ENCODE data around the gene CDK6.

Gene CDK6

DNA sequence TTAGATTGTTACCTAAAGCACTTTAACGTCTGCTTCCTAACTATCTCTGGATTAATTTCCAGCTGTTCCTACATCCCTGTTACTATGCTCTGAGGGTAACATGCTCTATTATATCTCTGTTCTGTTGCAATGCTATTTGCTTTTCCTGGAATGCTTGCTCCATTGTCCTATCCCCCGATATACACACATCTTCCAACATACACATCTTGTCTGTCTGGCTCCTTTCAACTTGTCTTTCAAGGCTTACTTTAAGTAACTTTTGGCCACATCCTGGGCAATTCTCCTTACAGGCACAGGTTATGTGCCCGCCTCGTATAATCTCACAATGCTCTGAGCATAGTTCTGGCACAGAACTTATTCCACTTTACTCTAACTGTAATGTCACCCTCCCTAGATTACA lies 96.2 kb downstream of the CDK6 start:
- DNase-seq (ENCODE audit: low read depth), result no peak
- H3K4me3 ChIP-seq (ENCODE audit: low read depth, low read length), result no peak overlapping the region
- TF ChIP-seq, protein P1, sequence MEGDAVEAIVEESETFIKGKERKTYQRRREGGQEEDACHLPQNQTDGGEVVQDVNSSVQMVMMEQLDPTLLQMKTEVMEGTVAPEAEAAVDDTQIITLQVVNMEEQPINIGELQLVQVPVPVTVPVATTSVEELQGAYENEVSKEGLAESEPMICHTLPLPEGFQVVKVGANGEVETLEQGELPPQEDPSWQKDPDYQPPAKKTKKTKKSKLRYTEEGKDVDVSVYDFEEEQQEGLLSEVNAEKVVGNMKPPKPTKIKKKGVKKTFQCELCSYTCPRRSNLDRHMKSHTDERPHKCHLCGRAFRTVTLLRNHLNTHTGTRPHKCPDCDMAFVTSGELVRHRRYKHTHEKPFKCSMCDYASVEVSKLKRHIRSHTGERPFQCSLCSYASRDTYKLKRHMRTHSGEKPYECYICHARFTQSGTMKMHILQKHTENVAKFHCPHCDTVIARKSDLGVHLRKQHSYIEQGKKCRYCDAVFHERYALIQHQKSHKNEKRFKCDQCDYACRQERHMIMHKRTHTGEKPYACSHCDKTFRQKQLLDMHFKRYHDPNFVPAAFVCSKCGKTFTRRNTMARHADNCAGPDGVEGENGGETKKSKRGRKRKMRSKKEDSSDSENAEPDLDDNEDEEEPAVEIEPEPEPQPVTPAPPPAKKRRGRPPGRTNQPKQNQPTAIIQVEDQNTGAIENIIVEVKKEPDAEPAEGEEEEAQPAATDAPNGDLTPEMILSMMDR (IDR thresholded peaks at IDR 0.05; ENCODE audit: insufficient read depth, low read depth, low read length, missing control alignments), result no peak

DNA sequence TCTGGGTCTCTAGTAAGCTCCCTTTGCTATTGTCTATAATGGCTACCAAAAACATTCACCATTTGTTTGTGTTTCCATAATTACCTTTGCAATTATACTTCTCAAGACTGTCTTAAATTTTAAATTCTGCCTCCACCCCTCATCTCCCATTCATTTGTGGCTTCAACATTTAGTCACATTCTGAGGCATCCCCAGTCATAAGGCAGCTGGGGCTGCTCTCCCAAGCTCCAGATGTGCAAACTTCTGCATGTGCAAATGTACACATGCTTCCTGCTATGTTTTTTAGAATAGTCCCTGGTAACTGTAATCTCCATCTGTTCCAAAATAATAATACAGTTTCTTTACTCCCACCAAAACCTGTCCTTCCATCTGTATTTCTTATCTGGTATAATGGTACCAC lies 97.3 kb downstream of the CDK6 start:
- TF ChIP-seq, protein P1 (IDR thresholded peaks at IDR 0.05; ENCODE audit: insufficient read depth, low read depth, low read length, missing control alignments), result no peak
- no peak overlapping the region for H3K4me3 ChIP-seq (ENCODE audit: low read depth, low read length)

DNA sequence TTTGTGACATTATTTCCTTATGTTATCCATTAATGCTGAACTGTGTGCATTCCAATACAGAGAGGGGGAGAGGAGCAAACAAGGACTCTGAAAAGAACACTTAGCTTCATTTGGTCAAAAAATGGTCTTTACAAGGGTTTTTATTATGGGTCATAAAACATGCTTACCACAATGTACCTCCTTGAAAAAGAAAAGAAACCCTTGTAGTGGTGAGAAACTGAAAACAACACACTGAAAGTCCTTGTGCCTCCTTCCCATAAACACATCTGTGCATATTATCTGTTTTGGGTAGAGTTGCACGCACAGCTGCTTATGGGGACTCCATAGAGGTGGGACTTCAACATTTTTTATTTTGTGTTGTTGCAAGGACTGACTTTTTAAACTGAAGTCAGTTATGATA lies 98.7 kb downstream of the CDK6 start:
- no peak overlapping the region for H3K4me3 ChIP-seq (ENCODE audit: low read depth, low read length)
- DNase-seq (ENCODE audit: low read depth), result peak; percentile 86
- TF ChIP-seq, protein P1 (IDR thresholded peaks at IDR 0.05; ENCODE audit: insufficient read depth, low read depth, low read length, missing control alignments), result no peak

More for the DNA sequence above, 97.3 kb downstream of the CDK6 start:
- no peak for DNase-seq (ENCODE audit: low read depth)

DNA sequence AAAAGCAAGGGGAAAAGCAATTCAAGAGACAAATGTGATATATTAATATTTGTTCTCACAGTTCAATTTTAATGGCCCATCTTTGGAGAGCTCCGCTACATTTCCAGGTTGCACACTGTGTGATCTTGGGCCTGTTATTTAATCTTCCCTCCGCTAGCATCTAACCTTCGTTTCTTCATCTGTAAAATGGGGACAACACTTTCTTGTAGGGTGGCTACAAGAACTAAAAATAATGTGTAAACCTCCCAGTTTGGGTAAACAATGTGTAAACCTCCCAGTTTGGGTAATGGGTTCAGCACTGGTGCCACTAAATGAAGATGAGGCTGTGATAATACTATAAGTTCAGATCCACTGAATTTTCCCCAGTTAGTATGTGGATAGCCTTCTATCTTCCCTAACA lies 99.5 kb downstream of the CDK6 start:
- TF ChIP-seq, protein P1 (IDR thresholded peaks at IDR 0.05; ENCODE audit: insufficient read depth, low read depth, low read length, missing control alignments), result no peak
- DNase-seq (ENCODE audit: low read depth), result no peak
- H3K4me3 ChIP-seq (ENCODE audit: low read depth, low read length), result no peak overlapping the region

DNA sequence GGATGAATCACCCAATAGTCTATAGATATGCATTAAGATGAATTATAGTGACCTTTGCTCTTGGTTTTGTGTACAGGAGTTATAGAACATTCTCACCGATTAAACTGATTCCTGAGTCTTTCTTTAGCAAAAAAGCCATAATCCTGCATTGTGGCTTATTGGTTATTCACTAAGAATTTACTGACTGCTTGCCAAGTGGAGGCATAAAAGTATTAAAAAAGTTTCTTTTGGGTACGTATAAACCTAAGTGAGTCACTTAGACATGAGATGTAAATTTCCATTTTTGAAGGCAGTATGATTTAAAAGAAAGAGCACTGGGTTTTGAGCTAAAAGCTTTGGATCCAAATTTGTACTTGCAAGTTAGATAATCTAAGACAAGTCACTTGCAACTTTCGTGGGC lies 100.7 kb downstream of the CDK6 start:
- no peak for DNase-seq (ENCODE audit: low read depth)
- H3K4me3 ChIP-seq (ENCODE audit: low read depth, low read length), result no peak overlapping the region
- TF ChIP-seq, protein P1 (IDR thresholded peaks at IDR 0.05; ENCODE audit: insufficient read depth, low read depth, low read length, missing control alignments), result no peak

DNA sequence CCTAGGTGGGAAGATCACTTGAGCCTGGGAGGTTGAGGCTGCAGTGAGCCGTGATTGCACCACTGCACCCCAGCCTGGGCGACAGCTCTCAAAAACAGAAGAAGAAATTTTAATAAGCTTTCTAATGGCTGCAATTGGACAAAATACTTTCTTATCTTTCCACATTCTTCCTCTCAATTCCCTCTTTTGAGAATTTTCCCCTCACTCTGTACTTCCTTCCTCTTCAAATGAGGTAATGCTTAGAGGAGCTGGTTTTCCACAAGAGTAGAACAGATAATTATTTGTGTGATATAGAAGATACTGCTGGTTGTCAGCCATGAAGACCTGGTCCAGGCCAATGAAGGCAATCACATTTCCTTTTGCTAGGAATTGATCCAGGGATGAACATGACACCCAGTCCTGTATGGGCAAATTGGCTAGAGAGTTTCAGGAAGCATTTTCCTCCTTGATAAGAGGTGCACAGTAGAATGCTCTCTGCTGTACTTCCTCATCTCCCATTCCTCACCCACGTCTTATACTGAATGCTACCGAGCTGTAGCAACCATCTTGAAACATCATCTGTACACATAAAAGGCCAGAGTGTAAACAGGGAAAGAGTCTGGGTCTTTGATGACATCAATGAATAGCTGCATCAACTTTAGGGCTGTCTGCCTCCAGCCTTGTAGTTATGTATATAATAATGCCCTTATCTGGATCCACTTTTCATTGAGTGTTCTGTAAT lies 103.9 kb downstream of the CDK6 start:
- TF ChIP-seq, protein P1 (IDR thresholded peaks at IDR 0.05; ENCODE audit: insufficient read depth, low read depth, low read length, missing control alignments), result no peak
- no peak overlapping the region for H3K4me3 ChIP-seq (ENCODE audit: low read depth, low read length)
- no peak for DNase-seq (ENCODE audit: low read depth)

Data from GM12865 (cell line).